Measurements from ENCODE around the gene MSRB2.

Gene MSRB2

GRCh38 chr10:23114228-23114850 lies 19.0 kb downstream of the MSRB2 start:
- no peaks in the 10 kb centered on the region for H3K27me3 Mint-ChIP-seq (ENCODE audit: low read depth)
- H3K27ac Mint-ChIP-seq, result no peak overlapping the region
- H3K4me3 Mint-ChIP-seq, result no peak overlapping the region
- H3K9me3 Mint-ChIP-seq, result no peaks in the 10 kb centered on the region
- TF ChIP-seq CTCF (IDR thresholded peaks at IDR 0.05; ENCODE audit: unreplicated experiment in 3 of 3), result no peak
- peaks cover 66% of the 10 kb centered on the region for H3K36me3 Mint-ChIP-seq (ENCODE audit: low read depth)
- H3K4me1 Mint-ChIP-seq, result peaks cover 4% of the 10 kb centered on the region

GRCh38 chr10:23116486-23117205 lies 21.3 kb downstream of the MSRB2 start:
- Mint-ChIP-seq H3K36me3 (ENCODE audit: low read depth) (peaks cover 70% of the 10 kb centered on the region), H3K4me3 (no peak overlapping the region), H3K4me1 (no peaks in the 10 kb centered on the region), H3K27me3 (ENCODE audit: low read depth) (no peaks in the 10 kb centered on the region), H3K27ac (no peak overlapping the region), H3K9me3 (no peaks in the 10 kb centered on the region)
- TF ChIP-seq CTCF (IDR thresholded peaks at IDR 0.05; ENCODE audit: unreplicated experiment in 3 of 3), result no peak

GRCh38 chr10:23120001-23120934 lies 24.9 kb downstream of the MSRB2 start:
- TF ChIP-seq CTCF (IDR thresholded peaks at IDR 0.05; ENCODE audit: unreplicated experiment in 3 of 3), result no peak
- Mint-ChIP-seq H3K4me3 (no peak overlapping the region), H3K27ac (no peak overlapping the region)

GRCh38 chr10:23121135-23121534 lies 25.8 kb downstream of the MSRB2 start:
- no peak for TF ChIP-seq CTCF (IDR thresholded peaks at IDR 0.05; ENCODE audit: unreplicated experiment in 3 of 3)
- peaks cover 61% of the 10 kb centered on the region for H3K36me3 Mint-ChIP-seq (ENCODE audit: low read depth)
- H3K27me3 Mint-ChIP-seq (ENCODE audit: low read depth), result no peaks in the 10 kb centered on the region
- no peak overlapping the region for H3K27ac Mint-ChIP-seq
- no peaks in the 10 kb centered on the region for H3K4me1 Mint-ChIP-seq
- H3K4me3 Mint-ChIP-seq, result no peak overlapping the region
- H3K9me3 Mint-ChIP-seq, result peaks cover 9% of the 10 kb centered on the region

More at GRCh38 chr10:23120001-23120934, 24.9 kb downstream of the MSRB2 start:
- Mint-ChIP-seq H3K9me3 (peaks cover 7% of the 10 kb centered on the region), H3K36me3 (ENCODE audit: low read depth) (peaks cover 56% of the 10 kb centered on the region), H3K4me1 (no peaks in the 10 kb centered on the region), H3K27me3 (ENCODE audit: low read depth) (no peaks in the 10 kb centered on the region)

GRCh38 chr10:23136462-23136861 lies 41.1 kb downstream of the MSRB2 start:
- Mint-ChIP-seq H3K4me1 (no peaks in the 10 kb centered on the region), H3K27ac (no peak overlapping the region), H3K4me3 (no peak overlapping the region), H3K27me3 (ENCODE audit: low read depth) (no peaks in the 10 kb centered on the region), H3K9me3 (peaks cover 29% of the 10 kb centered on the region), H3K36me3 (ENCODE audit: low read depth) (peaks cover 7% of the 10 kb centered on the region)
- no peak for TF ChIP-seq CTCF (IDR thresholded peaks at IDR 0.05; ENCODE audit: unreplicated experiment in 3 of 3)
